K562 (cell line): ENCODE measurements around the gene FUT4.

Experiments used
- CTCF ChIP-seq, 3 experiments: IDR thresholded peaks in 2 of 3; conservative IDR thresholded peaks in 1 of 3; 2 replicates each; pipeline ENCODE4 v1.5.1; 2011 to 2012; ENCODE audit warnings: low read length in 3 of 3, mild to moderate bottlenecking in 3 of 3, control low read depth in 2 of 3, improper control_type of control experiment in 1 of 3, inconsistent platforms in 1 of 3, low read depth in 1 of 3, mixed read lengths in 1 of 3, moderate library complexity in 1 of 3; ENCODE audit not compliant: insufficient read depth in 2 of 3
- ETS1 ChIP-seq: conservative IDR thresholded peaks from 2 replicates; pipeline ENCODE4 v1.6.1; 2011; ENCODE audit warnings: low read depth, mild to moderate bottlenecking, low read length; ENCODE audit not compliant: control insufficient read depth
- HINFP ChIP-seq: fragments of 450-650 bp; conservative IDR thresholded peaks from 2 replicates; pipeline ENCODE4 v1.6.1; 2016; ENCODE audit warnings: missing genetic modification characterization, low read depth, mild to moderate bottlenecking, control low read depth, missing compliant biosample characterization
- MAFK ChIP-seq: IDR thresholded peaks from 2 replicates; pipeline ENCODE4 v1.6.1; 2011; ENCODE audit warnings: low read length, improper control_type of control experiment
- NCOA2 ChIP-seq, 2 experiments: fragments of 450-650 bp; IDR thresholded peaks; 2 replicates each; pipeline ENCODE4 v1.6.1; 2018; ENCODE audit warnings: mild to moderate bottlenecking in 2 of 2, moderate library complexity in 1 of 2; ENCODE audit not compliant: partially characterized antibody in 2 of 2
- POLR2AphosphoS2 ChIP-seq: IDR thresholded peaks from 2 replicates; pipeline ENCODE4 v1.6.1; 2012; ENCODE audit warnings: low read length, improper control_type of control experiment
- SNAPC5 ChIP-seq: fragments of 250-450 bp; sonication (Bioruptor Pico); IDR thresholded peaks from 2 replicates; pipeline ENCODE4 v1.8.0; 2021; ENCODE audit warnings: moderate library complexity, mild to moderate bottlenecking, inconsistent platforms
- TAF1 ChIP-seq: IDR thresholded peaks from 2 replicates; pipeline ENCODE4 v1.6.1; 2011; ENCODE audit warnings: mild to moderate bottlenecking, low read length, moderate library complexity; ENCODE audit not compliant: insufficient read depth, control insufficient read depth, severe bottlenecking; ENCODE audit errors: extremely low read depth
- TAF7 ChIP-seq: fragments of 450-650 bp; IDR thresholded peaks from 2 replicates; pipeline ENCODE4 v1.6.1; 2016; ENCODE audit warnings: missing genetic modification characterization, missing compliant biosample characterization
- ZBTB1 ChIP-seq: sonication (generic); formaldehyde crosslinking; IDR thresholded peaks from 2 replicates; pipeline ENCODE4 v1.8.1; 2023; ENCODE audit warnings: missing genetic modification reagents, low read depth, mild to moderate bottlenecking, borderline replicate concordance

GRCh38 chr11:94521684-94522083 is 22.0 kb upstream of the FUT4 start:
- no peak for TF ChIP-seq ZBTB1
- peak; percentile 59 to 66 (median 64); a peak in 4 of 6 replicates for TF ChIP-seq CTCF (IDR thresholded peaks at IDR 0.05 in 2 of 3, conservative IDR thresholded peaks at IDR 0.05 in 1 of 3; ENCODE audit: insufficient read depth in 2 of 3, low read depth in 1 of 3, low read length in 3 of 3)
- no peak for TF ChIP-seq SNAPC5 (CRISPR knock-in tag)
- TF ChIP-seq POLR2AphosphoS2, result no peak
- TF ChIP-seq TAF7 (tag), result no peak
- no peak for TF ChIP-seq MAFK
- TF ChIP-seq NCOA2 (IDR thresholded peaks at IDR 0.05; ENCODE audit: partially characterized antibody in 2 of 2), result no peak
- TF ChIP-seq HINFP (tag), result no peak
- no peak for TF ChIP-seq ETS1
- TF ChIP-seq TAF1, result no peak
